Stimulated activated naive CD8-positive, alpha-beta T cell treated with anti-CD3 and anti-CD28 coated beads, Interleukin-15, amount 100 ng/mL, for 72 hours (primary cell): Measurements from ENCODE around the gene NAE1.

Experiments used
- ATAC-seq: fragments of 150-1000 bp; cut with Tn5 transposase; 2 replicates; pipeline ENCODE4 v1.10.0; 2021; ENCODE audit warnings: mild to moderate bottlenecking, moderate library complexity
- DNase-seq, 2 donors: peaks; one replicate each; pipeline ENCODE4 v3.0.0; 2021 to 2022
- H3K27ac Mint-ChIP-seq, 2 donors: one replicate each; pipeline ENCODE4 v1.8.0; 2022; ENCODE audit warnings: mild to moderate bottlenecking in 2 of 2, mixed read lengths in 2 of 2, moderate library complexity in 2 of 2
- H3K27me3 Mint-ChIP-seq: one replicate; pipeline ENCODE4 v1.8.0; 2022; ENCODE audit warnings: mixed read lengths
- H3K4me1 Mint-ChIP-seq: one replicate; pipeline ENCODE4 v1.8.0; 2022; ENCODE audit warnings: mild to moderate bottlenecking, mixed read lengths
- H3K4me3 Mint-ChIP-seq, 2 donors: one replicate each; pipeline ENCODE4 v1.8.0; 2022; ENCODE audit warnings: mild to moderate bottlenecking in 2 of 2, mixed read lengths in 2 of 2, moderate library complexity in 1 of 2
- H3K9me3 Mint-ChIP-seq, 2 donors: one replicate each; pipeline ENCODE4 v1.8.0; 2022; ENCODE audit warnings: mixed read lengths in 2 of 2

Gene NAE1

GRCh38 chr16:66856801-66857200 lies 26.0 kb upstream of the NAE1 start:
- ATAC-seq (no peak), DNase-seq (no peak)
- Mint-ChIP-seq H3K27me3 (peaks cover 6% of the 10 kb centered on the region), H3K4me3 (no peak overlapping the region), H3K9me3 (no peaks in the 10 kb centered on the region), H3K4me1 (no peaks in the 10 kb centered on the region), H3K27ac (peak overlapping the region; percentile 14 to 57)

GRCh38 chr16:66856184-66856730 lies 25.5 kb upstream of the NAE1 start:
- ATAC-seq (no peak), DNase-seq (no peak)
- H3K9me3 Mint-ChIP-seq = no peaks in the 10 kb centered on the region
- no peaks in the 10 kb centered on the region for H3K4me1 Mint-ChIP-seq
- peaks cover 10% of the 10 kb centered on the region for H3K27me3 Mint-ChIP-seq
- peak overlapping the region in 1 of 2 donors; percentile 57 for H3K27ac Mint-ChIP-seq
- H3K4me3 Mint-ChIP-seq = no peak overlapping the region

- Mint-ChIP-seq H3K4me3 (no peak overlapping the region), H3K4me1 (peaks cover 1% of the 10 kb centered on the region), H3K27me3 (peaks cover 15% of the 10 kb centered on the region), H3K9me3 (no peaks in the 10 kb centered on the region), H3K27ac (no peak overlapping the region)
- DNase-seq = no peak
- ATAC-seq = no peak
Measured at GRCh38 chr16:66853261-66854139, 22.7 kb upstream of the NAE1 start.

GRCh38 chr16:66851166-66851964 lies 20.6 kb upstream of the NAE1 start:
- H3K4me1 Mint-ChIP-seq = peaks cover 15% of the 10 kb centered on the region

GRCh38 chr16:66850115-66850815 lies 19.5 kb upstream of the NAE1 start:
- Mint-ChIP-seq H3K27ac (no peak overlapping the region), H3K27me3 (peaks cover 46% of the 10 kb centered on the region), H3K4me3 (no peak overlapping the region), H3K4me1 (peaks cover 21% of the 10 kb centered on the region), H3K9me3 (no peaks in the 10 kb centered on the region)
- ATAC-seq (no peak), DNase-seq (no peak)

More at GRCh38 chr16:66851166-66851964, 20.6 kb upstream of the NAE1 start:
- Mint-ChIP-seq H3K27me3 (peaks cover 35% of the 10 kb centered on the region), H3K27ac (no peak overlapping the region), H3K9me3 (no peaks in the 10 kb centered on the region), H3K4me3 (no peak overlapping the region)
- ATAC-seq (no peak), DNase-seq (no peak)

GRCh38 chr16:66849549-66849948 lies 18.8 kb upstream of the NAE1 start:
- ATAC-seq (no peak), DNase-seq (no peak)
- H3K9me3 Mint-ChIP-seq = no peaks in the 10 kb centered on the region
- H3K27ac Mint-ChIP-seq = no peak overlapping the region
- H3K4me3 Mint-ChIP-seq = no peak overlapping the region
- H3K27me3 Mint-ChIP-seq = peaks cover 53% of the 10 kb centered on the region
- H3K4me1 Mint-ChIP-seq = peaks cover 28% of the 10 kb centered on the region

GRCh38 chr16:66849021-66849420 lies 18.2 kb upstream of the NAE1 start:
- ATAC-seq = no peak
- no peaks in the 10 kb centered on the region for H3K9me3 Mint-ChIP-seq
- H3K4me1 Mint-ChIP-seq = peaks cover 30% of the 10 kb centered on the region
- no peak overlapping the region for H3K4me3 Mint-ChIP-seq
- H3K27me3 Mint-ChIP-seq = peaks cover 59% of the 10 kb centered on the region
- H3K27ac Mint-ChIP-seq = no peak overlapping the region
- no peak for DNase-seq

- Mint-ChIP-seq H3K27me3 (peaks cover 67% of the 10 kb centered on the region), H3K4me3 (peak overlapping the region in 1 of 2 donors; percentile 3), H3K27ac (peak overlapping the region; percentile 3 to 71), H3K4me1 (peaks cover 34% of the 10 kb centered on the region), H3K9me3 (no peaks in the 10 kb centered on the region)
- DNase-seq (no peak), ATAC-seq (peak; percentile 31)
Measured at GRCh38 chr16:66848172-66848571, 17.4 kb upstream of the NAE1 start.

GRCh38 chr16:66847533-66848067 lies 16.8 kb upstream of the NAE1 start:
- Mint-ChIP-seq H3K27me3 (peaks cover 73% of the 10 kb centered on the region), H3K4me3 (no peak overlapping the region), H3K9me3 (no peaks in the 10 kb centered on the region), H3K27ac (peak overlapping the region in 1 of 2 donors; percentile 71), H3K4me1 (peaks cover 34% of the 10 kb centered on the region)
- DNase-seq (no peak), ATAC-seq (no peak)

GRCh38 chr16:66846831-66847230 lies 16.1 kb upstream of the NAE1 start:
- Mint-ChIP-seq H3K4me3 (no peak overlapping the region), H3K9me3 (no peaks in the 10 kb centered on the region), H3K4me1 (peaks cover 34% of the 10 kb centered on the region), H3K27me3 (peaks cover 73% of the 10 kb centered on the region), H3K27ac (no peak overlapping the region)
- DNase-seq (no peak), ATAC-seq (no peak)

GRCh38 chr16:66846266-66846665 lies 15.5 kb upstream of the NAE1 start:
- ATAC-seq (no peak), DNase-seq (no peak)
- Mint-ChIP-seq H3K27ac (no peak overlapping the region), H3K27me3 (peaks cover 68% of the 10 kb centered on the region), H3K4me1 (peaks cover 34% of the 10 kb centered on the region), H3K4me3 (no peak overlapping the region), H3K9me3 (no peaks in the 10 kb centered on the region)

- Mint-ChIP-seq H3K27me3 (peaks cover 68% of the 10 kb centered on the region), H3K4me1 (peaks cover 34% of the 10 kb centered on the region), H3K27ac (no peak overlapping the region), H3K9me3 (no peaks in the 10 kb centered on the region), H3K4me3 (no peak overlapping the region)
- ATAC-seq (no peak), DNase-seq (no peak)
Measured at GRCh38 chr16:66845791-66846221, 15.0 kb upstream of the NAE1 start.

- DNase-seq = no peak
- H3K4me3 Mint-ChIP-seq = peak overlapping the region; percentile 22 to 61
- no peaks in the 10 kb centered on the region for H3K9me3 Mint-ChIP-seq
- no peak overlapping the region for H3K27ac Mint-ChIP-seq
- H3K27me3 Mint-ChIP-seq = peaks cover 68% of the 10 kb centered on the region
- ATAC-seq = peak; percentile 41
- H3K4me1 Mint-ChIP-seq = peaks cover 34% of the 10 kb centered on the region
Measured at GRCh38 chr16:66845080-66845410, 14.3 kb upstream of the NAE1 start.

- peak within 1 kb of the TSS in 1 of 2 donors; percentile 69 for H3K27ac Mint-ChIP-seq
- H3K27me3 Mint-ChIP-seq = peaks cover 69% of the 10 kb centered on the region
- peak within 1 kb of the TSS; percentile 74 to 83 for H3K4me3 Mint-ChIP-seq
Measured at GRCh38 chr16:66844342-66845079, 13.7 kb upstream of the NAE1 start, which contains the start of gene CA7. TSS of gene CA7 (plus strand) at chr16:66844414. CDS start at chr16:66844488, 74 bp downstream.

More at GRCh38 chr16:66844342-66845079, 13.7 kb upstream of the NAE1 start, which contains the start of gene CA7:
- Mint-ChIP-seq H3K9me3 (no peaks in the 10 kb centered on the region), H3K4me1 (peaks cover 34% of the 10 kb centered on the region)
- ATAC-seq = peak; percentile 45
- no peak for DNase-seq
